ENCODE measurements around the gene KMT5C.
A peak's percentile ranks its signal among the peaks of the same experiment; 100 is the strongest.

Gene KMT5C

GRCh38 chr19:55348317-55349034 is 8.8 kb downstream of the KMT5C start:
- H3K4me3 ChIP-seq (ENCODE audit: low read length), result no peak overlapping the region
- no peak for TF ChIP-seq ZNF274 (IDR thresholded peaks at IDR 0.05; ENCODE audit: low read depth, low read length)

DNA sequence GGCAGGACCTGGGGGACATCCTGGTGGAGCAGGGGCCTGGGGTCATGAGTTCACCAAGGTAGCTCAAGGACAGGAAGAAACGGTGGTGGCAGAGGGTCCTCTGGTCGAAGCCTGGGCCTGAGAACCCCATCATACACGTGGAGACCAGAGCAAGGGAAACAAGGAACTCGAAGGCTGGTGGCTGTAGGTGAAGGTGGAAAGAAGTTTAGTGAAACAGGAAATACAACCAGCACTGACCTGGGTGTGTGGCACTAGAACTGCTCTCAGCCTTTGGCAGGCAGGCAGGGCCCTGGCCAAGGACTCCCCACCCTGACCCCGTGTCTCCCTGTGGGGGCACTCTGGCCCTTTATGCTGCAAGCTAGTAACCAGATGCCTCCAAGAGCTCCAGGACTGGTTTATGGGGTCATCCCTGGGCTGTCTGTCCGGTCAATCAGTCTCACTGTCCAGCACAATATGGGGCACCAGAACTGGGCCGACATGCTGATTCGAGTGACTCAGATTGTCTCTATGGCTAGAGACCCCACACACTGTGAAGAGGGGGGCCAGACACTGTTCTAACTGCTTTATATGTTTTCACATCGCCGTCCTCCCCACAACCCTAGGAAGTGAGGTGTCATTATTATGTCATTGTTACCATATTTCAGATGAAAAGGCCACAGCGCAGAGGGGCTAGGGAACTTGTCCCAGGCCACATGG is 11.1 kb downstream of the KMT5C start:
- TF ChIP-seq ZNF274 (IDR thresholded peaks at IDR 0.05; ENCODE audit: low read depth, low read length), result no peak
- no peak overlapping the region for H3K4me3 ChIP-seq (ENCODE audit: low read length)

DNA sequence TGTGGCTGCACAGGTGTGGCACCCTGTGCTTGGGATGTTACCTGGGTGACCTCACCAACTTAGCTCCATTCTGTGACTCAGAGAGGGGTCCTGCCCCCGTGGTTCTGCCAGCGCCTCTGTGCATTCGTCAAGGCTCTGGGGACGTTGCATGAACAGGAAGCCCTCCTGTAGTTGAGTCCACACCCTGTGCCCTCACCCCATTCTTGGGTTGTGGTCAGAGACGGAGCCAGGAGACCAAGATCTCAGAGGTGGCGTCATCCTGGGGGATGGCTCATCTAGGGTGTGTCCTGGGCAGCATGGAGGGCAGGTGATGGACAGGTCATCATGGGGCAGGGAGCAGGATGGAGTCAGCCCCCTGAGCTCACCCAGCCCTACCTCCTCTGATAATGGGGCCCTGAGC is 12.4 kb downstream of the KMT5C start:
- TF ChIP-seq ZNF274 (IDR thresholded peaks at IDR 0.05; ENCODE audit: low read depth, low read length), result no peak
- no peak overlapping the region for H3K4me3 ChIP-seq (ENCODE audit: low read length)

- H3K4me3 ChIP-seq (ENCODE audit: low read length), result no peak overlapping the region
- no peak for TF ChIP-seq ZNF274 (IDR thresholded peaks at IDR 0.05; ENCODE audit: low read depth, low read length)
Observed at GRCh38 chr19:55352549-55353145, 13.0 kb downstream of the KMT5C start.

DNA sequence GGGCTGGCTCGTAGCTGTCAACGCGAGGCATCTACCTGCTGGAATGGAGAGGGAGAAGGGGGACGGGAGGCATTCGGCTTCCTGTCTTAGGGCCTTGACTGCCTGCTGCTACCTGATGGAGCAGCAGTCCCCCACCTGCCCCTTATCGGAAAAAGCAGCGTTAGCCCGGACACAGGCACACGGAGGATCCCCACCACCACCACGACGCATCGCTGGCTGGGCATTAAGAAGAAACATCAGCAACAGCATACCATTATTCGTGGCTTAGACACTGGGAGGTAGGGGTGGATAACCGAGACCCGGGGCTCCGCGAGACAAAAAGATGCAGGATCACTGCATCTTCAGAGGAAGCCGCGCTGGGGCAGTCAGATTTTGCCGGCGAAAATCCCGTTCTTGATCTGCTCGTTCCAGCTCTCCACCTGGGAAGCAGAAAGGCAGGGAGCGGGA is 13.7 kb downstream of the KMT5C start:
- H3K4me3 ChIP-seq (ENCODE audit: low read length), result peak overlapping the region; percentile 1; the same call in 1 of the 2 replicates

GRCh38 chr19:55353803-55354697 is 14.4 kb downstream of the KMT5C start:
- no peak for TF ChIP-seq ZNF274 (IDR thresholded peaks at IDR 0.05; ENCODE audit: low read depth, low read length)
- peak overlapping the region; percentile 1; the same call in 1 of the 2 replicates for H3K4me3 ChIP-seq (ENCODE audit: low read length)

More for the DNA sequence above, 13.7 kb downstream of the KMT5C start:
- no peak for TF ChIP-seq ZNF274 (IDR thresholded peaks at IDR 0.05; ENCODE audit: low read depth, low read length)

- no peak for TF ChIP-seq ZNF274 (IDR thresholded peaks at IDR 0.05; ENCODE audit: low read depth, low read length)
- H3K4me3 ChIP-seq (ENCODE audit: low read length), result peak within 1 kb of the TSS; percentile 1; the same call in 1 of the 2 replicates
Observed at GRCh38 chr19:55354698-55355212, 15.1 kb downstream of the KMT5C start, which contains the start of gene COX6B2. Gene COX6B2, minus strand, starts transcription at chr19:55354719. Its CDS starts 198 bp downstream, at chr19:55354521.

DNA sequence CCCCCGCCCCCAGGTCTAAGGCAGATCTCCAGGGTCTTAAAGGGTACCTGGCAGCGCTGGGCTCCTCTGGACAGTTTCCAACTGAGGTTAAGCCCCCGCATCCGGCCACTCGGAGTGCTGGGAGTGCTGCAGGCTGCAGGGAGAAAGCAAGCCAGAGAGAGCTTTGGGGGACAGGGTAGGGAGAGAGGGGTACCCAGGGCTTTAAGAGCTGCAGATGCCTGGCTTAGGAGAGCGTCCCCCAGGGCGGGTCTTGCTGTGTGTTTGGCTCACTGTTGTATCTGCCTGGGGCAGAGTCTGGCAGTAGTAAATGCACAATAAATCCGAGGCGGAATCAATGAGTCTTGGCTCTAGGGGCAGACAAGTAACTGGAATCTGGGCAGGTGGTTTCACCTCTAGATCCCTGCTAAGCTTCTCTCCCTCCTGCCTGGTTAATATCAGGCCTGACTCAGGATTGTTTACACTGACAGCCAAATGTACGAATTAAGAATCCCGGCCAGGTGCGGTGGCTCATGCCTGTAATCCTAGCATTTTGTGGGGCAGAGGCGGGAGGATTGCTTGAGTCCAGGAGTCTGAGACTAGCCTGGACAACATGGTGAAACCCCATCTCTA is 15.6 kb downstream of the KMT5C start:
- no peak for TF ChIP-seq ZNF274 (IDR thresholded peaks at IDR 0.05; ENCODE audit: low read depth, low read length)
- H3K4me3 ChIP-seq (ENCODE audit: low read length), result no peak overlapping the region

GRCh38 chr19:55358493-55358892 is 18.8 kb downstream of the KMT5C start:
- no peak overlapping the region for H3K4me3 ChIP-seq (ENCODE audit: low read length)
- TF ChIP-seq ZNF274 (IDR thresholded peaks at IDR 0.05; ENCODE audit: low read depth, low read length), result no peak

- no peak overlapping the region for H3K4me3 ChIP-seq (ENCODE audit: low read length)
- no peak for TF ChIP-seq ZNF274 (IDR thresholded peaks at IDR 0.05; ENCODE audit: low read depth, low read length)
Observed at GRCh38 chr19:55358943-55359908, 19.6 kb downstream of the KMT5C start.

DNA sequence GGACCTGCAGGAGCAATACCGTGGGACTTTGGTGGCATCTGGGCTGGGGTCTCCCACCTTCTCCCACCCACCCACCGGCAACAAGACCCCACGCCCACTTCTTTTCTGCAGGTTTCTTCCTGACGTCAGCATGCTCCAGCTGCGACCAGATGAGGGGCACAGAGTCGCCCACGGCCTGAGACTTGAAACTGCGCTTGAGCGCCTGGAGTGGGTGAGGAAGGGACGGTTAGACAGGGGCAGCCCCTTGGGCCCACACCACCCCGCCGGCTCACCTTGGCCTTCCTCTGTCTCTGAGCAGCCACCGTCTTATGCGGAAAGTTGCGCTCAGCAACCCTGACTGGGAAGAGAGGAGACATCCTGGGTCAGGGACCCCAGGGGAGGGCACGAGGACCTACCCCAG is 21.2 kb downstream of the KMT5C start:
- no peak overlapping the region for H3K4me3 ChIP-seq (ENCODE audit: low read length)
- TF ChIP-seq ZNF274 (IDR thresholded peaks at IDR 0.05; ENCODE audit: low read depth, low read length), result no peak
